ENCODE data around the gene TMED9.

The TMED9 gene

DNA sequence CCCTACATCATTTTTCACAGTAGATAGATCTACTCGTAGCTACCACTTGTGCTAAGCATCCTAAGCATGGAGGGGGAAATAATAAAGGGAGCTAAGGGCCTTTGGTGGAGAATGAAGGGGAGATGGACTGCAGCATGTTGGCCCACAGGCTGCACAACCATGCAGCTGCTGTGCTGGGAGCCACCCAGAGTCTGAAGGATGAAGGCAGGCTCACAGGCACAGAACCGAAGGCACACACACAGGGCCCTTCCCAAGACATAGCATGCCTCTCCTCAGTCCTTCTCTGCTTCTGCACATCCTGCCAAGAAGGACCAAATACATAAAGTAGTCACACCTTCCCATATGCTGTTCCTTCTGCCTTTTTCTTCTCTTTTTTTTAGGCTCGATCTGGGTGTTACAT, 44.3 kb upstream of the TMED9 start:
- WGBS (ENCODE audit: extremely low coverage, insufficient coverage, insufficient read length): no CpG with 5 or more reads among the region's 3 CpGs
- H2AK5ac ChIP-seq (ENCODE audit: low read length): no peak overlapping the region

DNA sequence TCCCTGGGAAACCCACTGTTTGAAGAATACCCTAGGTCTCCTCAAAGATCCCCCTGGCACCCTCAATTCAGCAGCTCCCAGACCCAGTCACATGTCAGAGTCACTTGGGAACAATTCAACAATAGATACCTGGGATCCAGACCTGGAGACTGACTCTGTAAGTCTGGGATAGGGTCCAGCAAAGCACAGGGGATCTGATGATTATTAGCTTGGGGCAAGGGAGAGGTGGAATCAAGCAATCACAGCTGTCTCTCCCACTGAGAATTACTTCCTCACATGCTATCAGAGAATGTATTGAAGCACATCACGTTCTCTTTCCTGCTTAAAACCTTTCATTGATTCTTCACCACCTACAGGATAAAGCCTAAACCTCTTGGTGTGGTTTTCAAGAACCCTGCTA, 43.5 kb upstream of the TMED9 start:
- Histone ChIP-seq H3K79me2 (ENCODE audit: control insufficient read depth, insufficient read depth, low read length, poor library complexity) (peaks cover 9% of the 10 kb centered on the region), H3K9me3 (ENCODE audit: insufficient read depth, low read depth, low read length) (no peaks in the 10 kb centered on the region), H3K14ac (ENCODE audit: low read length) (no peak overlapping the region), H2BK5ac (ENCODE audit: low read depth, low read length, poor library complexity) (no peak overlapping the region), H3K18ac (ENCODE audit: low read length) (no peak overlapping the region), H2BK120ac (ENCODE audit: insufficient read depth, low read length, poor library complexity) (no peak overlapping the region), H3K4me3 (ENCODE audit: low read depth, low read length) (no peak overlapping the region), H4K91ac (ENCODE audit: low read depth, low read length) (no peak overlapping the region), H2BK12ac (ENCODE audit: low read length) (no peak overlapping the region), H3K23ac (ENCODE audit: low read length) (no peak overlapping the region), H3K4me1 (ENCODE audit: control insufficient read depth in 1 of 2, insufficient read depth in 2 of 2, low read length in 2 of 2) (peaks cover 15 to 26% of the 10 kb centered on the region in 2 experiments), H3K9ac (ENCODE audit: low read length) (no peak overlapping the region), H3K4me2 (ENCODE audit: low read length) (no peak overlapping the region), H3K27me3 (ENCODE audit: insufficient read depth, low read length) (no peaks in the 10 kb centered on the region), H4K12ac (ENCODE audit: low read depth, low read length) (no peak overlapping the region), H2AFZ (ENCODE audit: insufficient read depth, low read length, poor library complexity) (no peak overlapping the region), H3K79me1 (ENCODE audit: low read length) (no peaks in the 10 kb centered on the region), H3K36me3 (ENCODE audit: control insufficient read depth in 1 of 2, insufficient read depth in 2 of 2, low read length in 2 of 2) (peaks cover 6% of the 10 kb centered on the region in 2 experiments), H4K8ac (ENCODE audit: low read depth, low read length) (no peak overlapping the region), H3K4ac (ENCODE audit: low read depth, low read length) (no peak overlapping the region), H2AK5ac (ENCODE audit: low read length) (no peak overlapping the region), H3K27ac (ENCODE audit: low read depth, low read length) (no peak overlapping the region)
- no CpG with 5 or more reads among the region's 1 CpG for WGBS (ENCODE audit: extremely low coverage, insufficient coverage, insufficient read length)
- no peak for DNase-seq

More for the DNA sequence above, 44.3 kb upstream of the TMED9 start:
- H3K18ac ChIP-seq (ENCODE audit: low read length): no peak overlapping the region
- H3K4ac ChIP-seq (ENCODE audit: low read depth, low read length): no peak overlapping the region
- no peak overlapping the region for H3K9ac ChIP-seq (ENCODE audit: low read length)
- no peak overlapping the region for H3K4me2 ChIP-seq (ENCODE audit: low read length)
- H3K27ac ChIP-seq (ENCODE audit: low read depth, low read length): no peak overlapping the region
- H4K91ac ChIP-seq (ENCODE audit: low read depth, low read length): no peak overlapping the region
- H3K79me2 ChIP-seq (ENCODE audit: control insufficient read depth, insufficient read depth, low read length, poor library complexity): peaks cover 2% of the 10 kb centered on the region
- peaks cover 9 to 19% of the 10 kb centered on the region in 2 experiments for H3K4me1 ChIP-seq (ENCODE audit: control insufficient read depth in 1 of 2, insufficient read depth in 2 of 2, low read length in 2 of 2)
- H3K23ac ChIP-seq (ENCODE audit: low read length): peak overlapping the region; percentile 41
- H2BK120ac ChIP-seq (ENCODE audit: insufficient read depth, low read length, poor library complexity): no peak overlapping the region
- H3K27me3 ChIP-seq (ENCODE audit: insufficient read depth, low read length): no peaks in the 10 kb centered on the region
- no peak overlapping the region for H4K12ac ChIP-seq (ENCODE audit: low read depth, low read length)
- H2BK5ac ChIP-seq (ENCODE audit: low read depth, low read length, poor library complexity): no peak overlapping the region
- no peak for DNase-seq
- H3K9me3 ChIP-seq (ENCODE audit: insufficient read depth, low read depth, low read length): no peaks in the 10 kb centered on the region
- no peak overlapping the region for H2BK12ac ChIP-seq (ENCODE audit: low read length)
- H3K14ac ChIP-seq (ENCODE audit: low read length): no peak overlapping the region
- H3K36me3 ChIP-seq (ENCODE audit: control insufficient read depth in 1 of 2, insufficient read depth in 2 of 2, low read length in 2 of 2): peaks cover 2 to 6% of the 10 kb centered on the region in 2 experiments
- no peak overlapping the region for H2AFZ ChIP-seq (ENCODE audit: insufficient read depth, low read length, poor library complexity)
- H3K4me3 ChIP-seq (ENCODE audit: low read depth, low read length): no peak overlapping the region
- H4K8ac ChIP-seq (ENCODE audit: low read depth, low read length): no peak overlapping the region
- H3K79me1 ChIP-seq (ENCODE audit: low read length): no peaks in the 10 kb centered on the region

DNA sequence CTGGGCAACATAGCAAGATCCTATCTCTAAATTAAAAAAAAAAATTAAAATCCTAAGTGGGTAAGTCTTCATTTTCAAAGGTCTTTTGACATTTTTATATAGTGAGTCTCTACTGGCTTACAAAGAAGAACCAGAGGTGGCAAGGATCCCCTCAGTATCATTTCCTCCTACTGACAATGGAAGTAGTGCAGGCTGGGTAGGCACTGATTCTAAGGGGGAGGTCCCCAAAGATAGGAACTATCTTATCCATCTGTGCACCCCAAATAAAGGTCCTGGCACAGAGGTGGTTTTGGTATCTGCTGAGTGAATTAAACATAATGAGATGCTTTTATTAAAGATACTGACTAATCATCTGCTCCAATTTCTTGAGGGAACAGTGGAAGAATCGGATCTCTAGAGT, 41.9 kb upstream of the TMED9 start:
- Histone ChIP-seq H3K79me1 (ENCODE audit: low read length) (peaks cover 6% of the 10 kb centered on the region), H3K36me3 (ENCODE audit: control insufficient read depth in 1 of 2, insufficient read depth in 2 of 2, low read length in 2 of 2) (peaks cover 6% of the 10 kb centered on the region in 2 experiments), H3K23ac (ENCODE audit: low read length) (no peak overlapping the region), H2BK120ac (ENCODE audit: insufficient read depth, low read length, poor library complexity) (no peak overlapping the region), H4K8ac (ENCODE audit: low read depth, low read length) (no peak overlapping the region), H2BK5ac (ENCODE audit: low read depth, low read length, poor library complexity) (no peak overlapping the region), H3K4me3 (ENCODE audit: low read depth, low read length) (no peak overlapping the region), H3K27ac (ENCODE audit: low read depth, low read length) (no peak overlapping the region), H3K4me2 (ENCODE audit: low read length) (no peak overlapping the region), H3K4ac (ENCODE audit: low read depth, low read length) (no peak overlapping the region), H4K91ac (ENCODE audit: low read depth, low read length) (no peak overlapping the region), H2BK12ac (ENCODE audit: low read length) (no peak overlapping the region), H3K4me1 (ENCODE audit: control insufficient read depth in 1 of 2, insufficient read depth in 2 of 2, low read length in 2 of 2) (peaks cover 13 to 27% of the 10 kb centered on the region in 2 experiments), H3K27me3 (ENCODE audit: insufficient read depth, low read length) (no peaks in the 10 kb centered on the region), H3K9me3 (ENCODE audit: insufficient read depth, low read depth, low read length) (no peaks in the 10 kb centered on the region), H2AK5ac (ENCODE audit: low read length) (no peak overlapping the region), H3K9ac (ENCODE audit: low read length) (no peak overlapping the region), H4K12ac (ENCODE audit: low read depth, low read length) (no peak overlapping the region), H3K79me2 (ENCODE audit: control insufficient read depth, insufficient read depth, low read length, poor library complexity) (peaks cover 16% of the 10 kb centered on the region), H3K14ac (ENCODE audit: low read length) (no peak overlapping the region), H3K18ac (ENCODE audit: low read length) (no peak overlapping the region), H2AFZ (ENCODE audit: insufficient read depth, low read length, poor library complexity) (no peak overlapping the region)
- WGBS (ENCODE audit: extremely low coverage, insufficient coverage, insufficient read length): no CpG with 5 or more reads among the region's 1 CpG
- DNase-seq: no peak

DNA sequence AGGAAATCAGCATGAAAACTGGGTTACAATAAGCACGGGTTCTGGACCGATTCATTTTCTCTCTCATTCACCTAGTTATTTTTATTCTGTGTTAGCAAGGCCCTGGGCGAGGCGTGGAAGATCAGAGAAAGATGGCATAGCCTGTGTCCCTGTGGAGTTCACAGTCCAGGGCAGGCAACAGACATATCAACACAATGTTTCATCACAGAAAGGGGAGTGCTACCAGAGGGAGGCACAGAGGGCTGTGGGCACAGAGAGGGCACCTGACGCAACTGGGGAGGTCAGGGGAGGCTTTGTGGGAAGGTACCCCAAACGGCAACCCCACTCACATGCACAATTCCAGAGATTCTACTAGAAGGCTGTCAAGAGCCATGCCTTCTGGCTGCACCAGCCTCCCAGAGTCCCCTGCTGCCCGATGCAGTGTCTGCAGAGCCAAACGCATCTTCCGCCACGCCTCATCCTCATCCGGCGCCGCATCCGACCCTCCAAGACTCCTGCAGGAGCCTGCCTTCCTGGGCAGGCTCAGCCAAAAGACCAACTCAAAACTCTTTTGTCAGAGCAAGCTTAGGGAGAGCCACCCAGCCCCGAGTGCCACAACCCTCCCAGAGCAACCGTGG, 39.1 kb upstream of the TMED9 start:
- Histone ChIP-seq H2BK120ac (ENCODE audit: insufficient read depth, low read length, poor library complexity) (no peak overlapping the region), H3K14ac (ENCODE audit: low read length) (no peak overlapping the region), H3K79me2 (ENCODE audit: control insufficient read depth, insufficient read depth, low read length, poor library complexity) (peaks cover 16% of the 10 kb centered on the region), H4K91ac (ENCODE audit: low read depth, low read length) (no peak overlapping the region), H3K9me3 (ENCODE audit: insufficient read depth, low read depth, low read length) (no peaks in the 10 kb centered on the region), H3K36me3 (ENCODE audit: control insufficient read depth in 1 of 2, insufficient read depth in 2 of 2, low read length in 2 of 2) (peaks cover 6% of the 10 kb centered on the region in 2 experiments), H3K79me1 (ENCODE audit: low read length) (peaks cover 6% of the 10 kb centered on the region), H2AK5ac (ENCODE audit: low read length) (no peak overlapping the region), H3K27ac (ENCODE audit: low read depth, low read length) (no peak overlapping the region), H2AFZ (ENCODE audit: insufficient read depth, low read length, poor library complexity) (no peak overlapping the region), H4K8ac (ENCODE audit: low read depth, low read length) (no peak overlapping the region), H4K12ac (ENCODE audit: low read depth, low read length) (no peak overlapping the region), H3K27me3 (ENCODE audit: insufficient read depth, low read length) (no peaks in the 10 kb centered on the region), H3K23ac (ENCODE audit: low read length) (peak overlapping the region; percentile 84), H2BK5ac (ENCODE audit: low read depth, low read length, poor library complexity) (no peak overlapping the region), H3K18ac (ENCODE audit: low read length) (no peak overlapping the region), H3K4ac (ENCODE audit: low read depth, low read length) (peak overlapping the region; percentile 25), H2BK12ac (ENCODE audit: low read length) (no peak overlapping the region), H3K4me3 (ENCODE audit: low read depth, low read length) (peak overlapping the region; percentile 88), H3K9ac (ENCODE audit: low read length) (no peak overlapping the region), H3K4me1 (ENCODE audit: control insufficient read depth in 1 of 2, insufficient read depth in 2 of 2, low read length in 2 of 2) (peaks cover 7 to 13% of the 10 kb centered on the region in 2 experiments), H3K4me2 (ENCODE audit: low read length) (peak overlapping the region; percentile 89)
- no peak for DNase-seq
- WGBS (ENCODE audit: extremely low coverage, insufficient coverage, insufficient read length): no CpG with 5 or more reads among the region's 16 CpGs
